AG09309 (cell line): ENCODE measurements around the gene NEDD9.

Experiments used
- DNase-seq: peaks from one replicate; pipeline ENCODE4 v3.0.0-alpha.2; 2010; ENCODE audit warnings: low read depth
- H3K4me3 ChIP-seq: 2 replicates; pipeline ENCODE4 v1.5.1; 2011; ENCODE audit warnings: mild to moderate bottlenecking, low read depth, low read length, moderate library complexity; ENCODE audit not compliant: control insufficient read depth
- TF ChIP-seq, protein P1 (sequence below): IDR thresholded peaks from 2 replicates; pipeline ENCODE4 v1.5.1; 2011; ENCODE audit warnings: mild to moderate bottlenecking, low read depth, low read length, inconsistent platforms; ENCODE audit not compliant: insufficient read depth, control insufficient read depth; ENCODE audit errors: missing control alignments

The NEDD9 gene

DNA sequence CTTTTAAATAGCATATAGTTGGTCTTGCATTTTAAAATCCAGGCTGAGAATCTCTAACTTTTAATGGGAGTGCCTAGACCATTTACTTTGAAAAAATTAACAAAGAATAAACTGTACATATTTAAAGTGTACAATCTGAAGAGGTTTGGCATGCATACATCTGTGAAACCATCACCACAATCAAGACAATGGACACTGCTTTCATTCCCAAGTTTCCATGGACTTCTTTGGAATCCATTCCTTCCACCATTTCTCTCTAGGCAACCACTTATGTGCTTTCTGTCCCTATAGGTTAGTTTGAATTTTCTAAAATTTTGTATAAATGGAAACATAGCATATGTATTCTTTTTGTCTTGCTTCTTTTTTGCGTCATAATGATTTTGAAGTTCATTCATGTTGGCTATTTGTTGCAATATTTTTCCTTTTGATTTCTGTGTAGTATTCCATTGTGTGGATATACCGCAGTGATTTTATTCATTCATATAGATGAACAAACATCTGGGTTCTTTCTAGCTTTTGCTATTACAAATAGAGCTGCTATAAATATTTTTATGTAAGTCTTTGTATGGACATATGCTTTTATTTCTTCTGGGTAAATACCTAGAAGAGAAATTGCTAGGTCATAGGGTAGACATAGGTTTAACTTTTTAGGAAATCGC lies 50.9 kb downstream of the NEDD9 start:
- H3K4me3 ChIP-seq, result no peak overlapping the region
- no peak for DNase-seq
- TF ChIP-seq, protein P1, sequence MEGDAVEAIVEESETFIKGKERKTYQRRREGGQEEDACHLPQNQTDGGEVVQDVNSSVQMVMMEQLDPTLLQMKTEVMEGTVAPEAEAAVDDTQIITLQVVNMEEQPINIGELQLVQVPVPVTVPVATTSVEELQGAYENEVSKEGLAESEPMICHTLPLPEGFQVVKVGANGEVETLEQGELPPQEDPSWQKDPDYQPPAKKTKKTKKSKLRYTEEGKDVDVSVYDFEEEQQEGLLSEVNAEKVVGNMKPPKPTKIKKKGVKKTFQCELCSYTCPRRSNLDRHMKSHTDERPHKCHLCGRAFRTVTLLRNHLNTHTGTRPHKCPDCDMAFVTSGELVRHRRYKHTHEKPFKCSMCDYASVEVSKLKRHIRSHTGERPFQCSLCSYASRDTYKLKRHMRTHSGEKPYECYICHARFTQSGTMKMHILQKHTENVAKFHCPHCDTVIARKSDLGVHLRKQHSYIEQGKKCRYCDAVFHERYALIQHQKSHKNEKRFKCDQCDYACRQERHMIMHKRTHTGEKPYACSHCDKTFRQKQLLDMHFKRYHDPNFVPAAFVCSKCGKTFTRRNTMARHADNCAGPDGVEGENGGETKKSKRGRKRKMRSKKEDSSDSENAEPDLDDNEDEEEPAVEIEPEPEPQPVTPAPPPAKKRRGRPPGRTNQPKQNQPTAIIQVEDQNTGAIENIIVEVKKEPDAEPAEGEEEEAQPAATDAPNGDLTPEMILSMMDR, result no peak

DNA sequence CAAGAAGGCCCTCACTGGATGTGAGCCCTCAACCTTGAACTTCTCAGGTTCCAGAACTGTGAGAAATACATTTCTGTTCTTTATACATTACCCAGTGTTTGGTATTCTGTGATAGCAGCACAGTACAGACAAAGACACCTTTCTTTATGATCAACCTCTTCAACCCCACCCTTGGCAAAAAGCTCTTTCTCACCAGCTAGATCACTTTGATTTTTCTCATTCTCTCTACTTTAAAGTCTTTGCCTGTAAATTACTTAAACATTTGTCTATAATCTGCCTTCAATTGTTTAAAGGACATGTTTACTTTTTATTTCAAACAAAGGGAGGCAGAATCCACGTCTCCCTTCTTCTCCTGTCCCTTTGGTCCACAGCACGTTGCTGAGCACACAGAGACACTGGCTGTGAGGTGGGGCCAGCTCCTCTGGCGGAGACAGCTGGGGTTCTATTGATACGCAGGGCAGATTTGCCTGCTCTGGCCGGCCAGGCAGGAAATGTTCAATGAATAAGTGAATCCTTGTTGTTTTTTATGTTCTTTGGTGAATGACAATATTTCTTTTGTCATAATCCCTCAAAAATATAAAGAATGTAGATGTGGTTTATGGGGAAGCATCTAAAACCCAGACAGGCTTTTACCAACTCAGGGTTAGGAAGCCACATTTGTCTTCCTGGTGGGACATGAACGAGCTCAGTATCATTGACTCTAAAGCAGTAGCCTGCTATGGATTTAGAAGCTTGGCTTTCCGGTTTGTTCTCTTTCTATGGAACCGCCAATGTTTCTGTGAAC lies 52.9 kb downstream of the NEDD9 start:
- TF ChIP-seq, protein P1, result no peak
- no peak for DNase-seq
- H3K4me3 ChIP-seq, result no peak overlapping the region

DNA sequence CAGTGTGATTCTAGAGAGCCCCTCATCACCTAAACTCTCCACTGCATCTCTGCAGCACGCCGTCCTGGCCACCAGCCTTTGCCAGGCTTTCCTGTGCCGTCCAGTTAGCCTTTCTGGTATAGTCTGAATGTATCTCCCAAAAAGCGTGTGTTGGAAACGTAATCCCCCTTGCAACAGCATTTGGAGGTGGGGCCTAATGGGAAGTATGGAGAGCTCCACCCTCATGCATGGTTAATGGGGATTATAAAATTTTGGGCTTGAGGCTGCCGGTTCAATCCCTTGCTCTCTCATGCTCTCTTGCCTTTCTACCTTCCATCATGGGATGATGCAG lies 53.4 kb downstream of the NEDD9 start:
- H3K4me3 ChIP-seq, result no peak overlapping the region
- TF ChIP-seq, protein P1, result no peak
- DNase-seq, result no peak

DNA sequence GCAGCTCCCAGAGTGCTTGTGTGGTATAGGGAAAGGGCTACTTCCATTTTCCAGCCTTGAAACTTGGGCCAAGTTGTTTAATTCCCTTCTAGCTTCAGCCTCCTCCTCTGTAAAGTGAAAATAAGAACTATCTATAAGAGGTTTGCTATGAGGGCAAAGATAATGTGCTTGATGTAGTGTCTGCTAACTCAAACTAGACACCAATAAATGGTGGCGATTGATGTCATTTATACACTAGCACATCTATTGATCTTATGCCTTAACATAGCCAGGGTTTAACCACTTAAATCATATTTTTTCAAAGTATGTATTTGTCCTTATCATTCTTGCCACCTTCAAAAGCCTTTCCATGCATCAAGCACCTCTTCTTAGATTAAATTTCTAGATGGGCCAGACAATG lies 55.2 kb downstream of the NEDD9 start:
- no peak overlapping the region for H3K4me3 ChIP-seq
- no peak for DNase-seq
- TF ChIP-seq, protein P1, result no peak

DNA sequence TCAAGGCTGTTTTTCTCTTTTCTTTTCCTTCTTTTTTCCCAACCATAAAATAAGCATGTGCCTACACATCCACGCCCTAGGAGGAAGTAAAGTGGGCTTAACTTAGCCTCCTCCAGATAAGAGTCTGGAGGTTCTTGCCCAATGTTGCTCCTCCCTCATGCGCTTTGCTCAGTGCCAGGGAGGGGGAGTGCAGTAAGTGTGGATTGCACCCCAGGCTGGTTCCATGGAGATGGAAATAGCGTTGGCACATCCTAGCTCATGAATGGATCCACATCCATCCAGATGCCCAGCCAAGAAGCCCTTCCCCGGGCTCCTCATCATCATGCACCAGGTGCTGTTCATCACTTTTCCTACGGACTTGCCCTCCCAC lies 58.2 kb downstream of the NEDD9 start:
- no peak overlapping the region for H3K4me3 ChIP-seq
- TF ChIP-seq, protein P1, result no peak
- no peak for DNase-seq

DNA sequence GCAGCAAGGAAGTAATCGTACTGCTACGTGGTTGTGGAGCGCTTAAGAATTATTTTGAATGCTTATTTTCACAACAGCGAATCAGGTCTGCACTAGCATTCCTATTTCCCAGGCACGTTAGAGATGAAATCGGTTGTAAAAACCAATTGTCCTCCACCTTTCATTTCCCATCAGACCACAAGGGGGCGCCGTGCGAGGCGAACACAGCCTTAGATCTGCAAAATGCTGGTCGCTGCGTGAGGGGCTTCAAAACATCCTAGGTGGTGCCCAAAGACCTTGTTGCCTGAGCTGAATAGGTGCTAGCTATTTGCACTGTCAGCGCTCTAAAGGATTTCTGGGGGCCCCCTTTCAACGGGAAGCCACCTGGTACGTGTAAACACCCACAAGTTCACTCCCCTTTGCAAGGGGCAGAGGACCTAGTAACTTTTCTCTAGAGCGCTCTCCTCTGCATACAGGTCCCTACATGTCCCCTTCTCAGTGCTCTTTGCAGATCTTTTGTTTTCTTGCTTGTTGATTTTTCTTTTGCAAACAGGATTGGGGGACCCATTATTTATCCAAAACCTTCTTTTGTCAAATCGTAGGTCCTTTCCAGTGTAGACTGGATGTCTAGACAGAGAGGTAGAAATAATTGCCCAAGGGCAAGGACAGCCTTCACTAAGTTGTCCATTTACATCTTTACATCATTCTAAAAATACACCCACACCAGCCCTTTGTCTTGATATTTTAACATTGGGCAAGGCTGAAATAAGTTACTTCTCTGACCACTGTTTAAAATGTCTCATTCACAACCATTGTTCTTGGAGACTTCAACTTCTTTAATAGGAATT lies 59.8 kb downstream of the NEDD9 start:
- no peak overlapping the region for H3K4me3 ChIP-seq
- TF ChIP-seq, protein P1, result peak; percentile 82
- DNase-seq, result no peak
